Measurements from ENCODE around the gene STH.

The STH gene

DNA sequence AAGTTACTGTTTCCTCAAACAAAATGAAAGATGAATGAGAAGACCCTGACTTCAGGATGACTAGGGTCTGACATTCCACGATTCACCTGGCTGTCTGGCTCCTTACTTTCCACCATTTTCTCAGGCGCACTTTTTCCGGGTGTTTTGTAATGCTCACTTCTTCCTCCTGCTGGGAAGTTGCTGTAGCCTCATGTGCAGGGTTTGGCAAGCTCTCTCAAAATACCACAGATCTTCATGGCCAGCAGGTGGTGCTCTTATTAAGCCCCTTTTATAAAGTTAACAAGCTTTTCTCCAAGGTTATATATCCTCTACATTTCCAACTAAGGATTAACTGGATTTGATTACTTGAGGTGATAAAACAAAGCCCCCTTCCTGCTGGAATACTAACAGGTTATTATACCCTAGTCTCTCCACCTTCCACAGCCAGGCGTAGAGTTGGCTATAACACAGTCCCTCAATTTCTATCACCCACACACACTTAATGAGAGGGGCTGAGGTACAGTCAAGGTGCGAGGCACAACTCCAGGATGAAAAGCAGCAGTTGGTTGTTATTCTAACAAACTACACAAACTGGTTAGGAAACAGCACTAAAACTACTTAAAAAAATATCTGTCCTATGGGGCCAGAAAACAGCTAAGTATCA is 45.4 kb downstream of the STH start:
- DNase-seq: peak in 41 of 56 donors; percentile 23 to 87 (median 49)

DNA sequence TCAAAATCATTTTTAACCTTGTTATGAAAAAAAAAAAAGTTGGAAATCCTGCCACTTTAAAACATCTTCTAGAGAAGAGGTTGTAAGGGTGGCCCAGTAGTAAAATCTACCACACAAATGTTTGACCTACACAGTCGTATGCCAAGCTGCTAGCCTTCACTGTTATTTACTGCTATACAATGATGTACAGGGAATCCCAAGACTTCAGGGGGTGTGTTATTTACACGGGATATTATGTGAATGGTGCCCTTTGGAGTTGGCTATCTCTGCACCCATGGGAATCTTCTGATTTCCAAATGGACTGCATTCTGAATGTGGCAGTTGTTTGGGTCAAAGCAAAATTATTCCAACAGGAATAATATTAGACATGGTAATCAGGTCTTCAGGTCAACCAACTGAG is 45.9 kb downstream of the STH start:
- DNase-seq: no peak

GRCh38 chr17:46045639-46046038 is 46.6 kb downstream of the STH start:
- DNase-seq: no peak

- no peak for DNase-seq
These were observed 47.9 kb downstream of the STH start for GRCh38 chr17:46046957-46047356.

- DNase-seq: no peak
These were observed 48.3 kb downstream of the STH start for GRCh38 chr17:46047398-46047797.

DNA sequence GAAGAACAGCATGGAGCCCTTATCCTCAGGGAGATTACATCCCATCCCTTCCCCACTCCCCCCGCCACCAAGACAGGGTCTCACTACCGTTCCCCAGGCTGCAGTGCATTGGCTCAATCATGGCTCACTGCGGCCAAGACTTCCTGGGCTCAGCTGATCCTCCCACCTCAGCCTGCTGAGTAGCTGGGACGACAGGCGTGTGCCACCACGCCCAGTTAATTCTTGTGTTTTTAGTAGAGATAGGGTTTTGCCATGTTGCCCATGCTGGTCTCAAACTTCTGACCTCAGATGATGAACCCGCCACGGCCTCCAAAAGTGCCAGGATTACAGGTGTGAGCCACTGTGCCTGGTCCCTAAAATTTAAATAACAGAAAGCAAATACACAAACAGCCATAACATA is 48.8 kb downstream of the STH start:
- no peak for DNase-seq

All from nucleus accumbens (tissue), 56 donors.